GM19043 (cell line): ENCODE measurements around the gene JAML.
"Not testable (repeated sequence)": the region's sequence is repeated elsewhere in the genome, so short reads cannot be mapped to it uniquely, and the experiment has no call there.

Experiments
- ATAC-seq: cut with Tn5 transposase; IDR thresholded peaks from one replicate; pipeline ENCODE4 v1.9.1; 2021; ENCODE audit warnings: low read depth; ENCODE audit not compliant: unreplicated experiment

JAML gene

DNA sequence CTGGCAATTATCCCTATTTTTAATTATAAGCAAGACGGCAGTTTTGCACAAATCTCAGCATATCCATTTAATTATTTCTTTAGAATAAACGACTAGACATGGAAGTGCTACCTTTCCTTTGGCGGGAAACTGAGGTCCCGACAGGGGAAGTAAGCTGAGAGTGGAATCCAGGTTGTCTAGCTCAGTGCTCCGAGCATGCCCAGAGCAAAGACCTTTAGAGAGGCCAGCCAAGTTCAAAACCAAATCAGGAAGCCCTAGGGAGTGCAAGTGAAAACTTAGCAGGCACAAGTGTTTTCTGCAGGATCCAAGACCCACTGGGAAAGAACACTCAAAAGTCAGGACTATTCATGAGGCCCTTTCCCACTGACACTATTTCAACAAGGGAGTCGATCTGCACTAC, 25.7 kb downstream of the JAML start:
- no peak for ATAC-seq

DNA sequence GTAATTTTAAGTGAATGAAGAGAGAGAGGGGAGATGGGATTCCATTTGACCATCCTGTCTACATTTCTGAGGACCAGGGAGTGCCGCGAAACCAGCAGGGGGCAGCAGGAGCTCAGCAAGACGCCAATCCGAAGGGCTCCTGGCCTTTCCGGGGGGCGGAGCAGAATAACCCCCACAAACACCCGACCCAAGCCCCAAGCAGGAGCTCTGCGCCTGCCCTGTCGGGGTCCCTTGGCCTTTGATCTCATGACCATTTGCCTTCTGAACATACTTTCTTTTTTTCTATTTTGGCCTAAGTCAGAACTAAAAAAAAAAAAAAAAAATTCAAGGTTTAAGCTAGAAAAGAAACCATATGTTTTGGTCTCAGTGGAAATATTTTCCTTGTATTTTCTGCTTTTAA, 26.4 kb downstream of the JAML start:
- ATAC-seq = no peak

DNA sequence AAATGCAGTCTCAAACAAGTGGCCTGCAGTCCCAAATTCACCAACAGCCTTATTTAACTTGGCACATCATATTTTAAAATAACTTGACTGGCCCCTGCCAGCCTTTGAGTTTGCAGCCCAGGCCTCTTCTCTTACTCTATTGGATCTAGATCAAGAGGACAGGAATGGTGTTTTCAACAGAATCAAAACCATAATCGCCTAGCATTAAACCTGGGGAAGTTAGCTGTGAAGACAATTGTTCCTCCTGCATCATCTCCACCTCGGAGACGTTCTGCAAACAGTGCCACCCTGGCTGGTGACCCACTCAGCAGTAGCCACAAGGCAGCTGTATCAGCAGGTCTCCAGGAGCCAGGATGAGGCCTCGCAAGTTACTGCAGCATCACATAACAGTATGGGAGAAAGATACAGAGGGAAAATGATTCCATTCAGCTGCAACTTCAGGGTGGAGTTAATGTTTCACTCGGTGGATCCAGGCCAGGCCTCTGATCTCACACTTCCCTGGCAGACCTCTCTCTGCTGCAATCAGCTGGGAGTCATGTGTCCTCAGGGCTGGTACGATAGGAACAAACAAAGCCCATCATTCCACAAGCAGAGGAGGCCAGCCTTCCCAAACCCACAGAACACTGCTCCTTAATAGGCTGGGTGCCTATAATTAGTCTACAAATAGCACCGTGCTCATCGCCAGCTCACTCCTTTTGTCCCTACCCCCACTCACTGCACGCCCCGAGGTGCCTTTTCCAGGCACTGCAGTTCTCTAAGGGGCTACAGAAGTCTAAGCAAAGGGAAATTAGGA, 29.8 kb downstream of the JAML start:
- no peak for ATAC-seq

DNA sequence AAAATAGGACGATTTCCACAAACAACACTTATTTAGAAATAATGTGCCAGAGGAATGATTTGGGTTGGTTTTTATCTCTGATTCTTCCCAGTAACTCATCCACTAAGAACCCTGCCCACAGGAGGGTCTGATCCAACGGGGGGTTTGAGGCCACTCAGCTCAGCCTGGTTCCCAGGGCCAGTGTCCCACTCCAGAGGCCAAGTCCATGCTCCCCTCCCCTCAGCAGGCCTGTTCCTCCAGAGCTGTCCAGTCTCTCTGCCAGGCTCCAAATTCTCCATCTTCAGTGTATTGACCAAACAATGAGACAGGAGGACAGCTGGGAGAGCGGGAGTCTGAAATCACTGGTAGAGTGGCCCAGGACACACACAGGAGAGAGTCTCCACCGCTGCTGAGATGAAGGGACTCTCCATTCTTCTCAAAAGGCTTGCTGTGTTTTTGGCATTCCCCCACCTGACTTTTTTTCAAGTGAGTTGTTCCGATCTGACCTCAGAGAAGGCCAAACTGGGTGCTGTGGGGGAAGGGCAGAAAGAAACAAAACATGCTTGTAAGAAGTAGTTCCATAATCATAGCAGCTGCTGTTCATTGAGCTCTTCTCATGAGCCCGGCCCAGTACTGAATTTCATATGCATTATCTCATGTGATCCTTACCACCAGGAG, 30.8 kb downstream of the JAML start:
- ATAC-seq = no peak

DNA sequence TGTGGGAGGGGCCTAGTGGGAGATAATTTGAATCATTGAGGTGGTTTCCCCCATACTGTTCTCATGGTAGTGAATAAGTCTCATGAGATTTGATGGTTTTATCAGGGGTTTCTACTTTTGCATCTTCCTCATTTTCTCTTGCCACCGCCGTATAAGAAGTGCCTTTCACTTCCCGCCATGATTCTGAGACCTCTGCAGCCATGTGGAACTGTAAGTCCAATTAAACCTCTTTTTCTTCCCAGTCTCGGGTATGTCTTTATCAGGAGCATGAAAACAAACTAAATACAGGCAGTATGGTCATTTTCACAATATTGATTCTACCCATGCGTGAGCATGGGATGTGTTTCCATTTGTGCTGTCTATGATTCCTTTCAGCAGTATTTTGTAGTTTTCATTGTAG, 32.0 kb downstream of the JAML start:
- ATAC-seq = not testable (repeated sequence)

DNA sequence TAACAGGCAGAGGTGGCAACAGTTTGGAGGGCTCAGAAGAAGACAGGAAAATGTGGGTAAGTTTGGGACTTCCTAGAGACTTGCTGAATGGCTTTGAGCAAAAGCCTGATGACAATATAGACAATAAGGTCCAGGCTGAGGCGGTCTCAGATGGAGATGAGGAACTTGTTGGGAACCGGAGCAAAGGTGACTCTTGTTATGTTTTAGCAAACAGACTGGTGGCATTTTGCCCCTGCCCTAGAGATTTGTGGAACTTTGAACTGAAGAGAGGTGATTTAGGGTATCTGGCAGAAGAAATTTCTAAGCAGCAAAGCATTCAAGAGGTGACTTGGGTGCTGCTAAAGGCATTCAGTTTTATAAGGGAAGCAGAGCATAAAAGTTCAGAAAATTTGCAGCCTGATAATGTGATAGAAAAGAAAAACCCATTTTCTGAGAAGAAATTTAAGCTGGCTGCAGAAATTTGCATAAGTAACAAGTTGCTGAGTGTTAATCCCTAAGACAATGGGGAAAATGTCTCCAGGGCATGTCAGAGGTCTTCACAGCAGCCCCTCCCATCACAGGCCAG, 33.8 kb downstream of the JAML start:
- not testable (repeated sequence) for ATAC-seq

DNA sequence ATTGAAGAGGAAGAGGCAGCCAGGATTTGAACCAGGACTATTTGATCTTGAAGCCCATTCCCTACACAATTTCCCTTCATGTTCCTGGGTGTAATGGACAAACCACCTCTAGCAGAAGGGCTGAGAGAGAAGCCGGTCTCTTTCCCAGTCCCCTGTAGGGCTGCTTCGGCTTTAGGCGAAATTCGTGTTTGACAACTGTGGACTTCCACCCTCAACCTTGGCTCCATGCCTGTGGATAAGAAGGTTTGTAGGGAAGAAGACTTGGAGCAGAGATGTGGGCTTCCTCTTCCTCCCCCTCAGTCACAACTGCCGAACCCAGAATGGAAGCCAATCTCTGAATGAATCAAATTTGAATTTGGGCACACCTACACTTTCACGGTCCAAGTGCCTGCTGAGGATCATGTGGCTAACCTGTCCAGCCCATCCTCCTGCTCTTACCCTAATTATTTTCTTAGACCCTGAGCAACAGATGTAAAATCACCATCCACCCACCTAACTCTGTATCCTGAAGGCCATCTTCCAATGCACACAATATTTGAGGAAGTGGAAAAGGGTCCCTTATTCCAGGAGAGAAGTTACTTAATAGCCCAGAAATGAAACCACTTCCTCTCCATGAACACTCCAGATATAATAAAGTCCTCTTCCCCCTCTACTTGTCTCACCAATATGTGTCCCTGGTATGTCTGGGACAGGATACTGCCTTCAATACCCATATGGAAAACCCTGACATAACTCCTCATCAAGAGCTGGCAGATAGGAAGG, 38.3 kb downstream of the JAML start:
- ATAC-seq = no peak

DNA sequence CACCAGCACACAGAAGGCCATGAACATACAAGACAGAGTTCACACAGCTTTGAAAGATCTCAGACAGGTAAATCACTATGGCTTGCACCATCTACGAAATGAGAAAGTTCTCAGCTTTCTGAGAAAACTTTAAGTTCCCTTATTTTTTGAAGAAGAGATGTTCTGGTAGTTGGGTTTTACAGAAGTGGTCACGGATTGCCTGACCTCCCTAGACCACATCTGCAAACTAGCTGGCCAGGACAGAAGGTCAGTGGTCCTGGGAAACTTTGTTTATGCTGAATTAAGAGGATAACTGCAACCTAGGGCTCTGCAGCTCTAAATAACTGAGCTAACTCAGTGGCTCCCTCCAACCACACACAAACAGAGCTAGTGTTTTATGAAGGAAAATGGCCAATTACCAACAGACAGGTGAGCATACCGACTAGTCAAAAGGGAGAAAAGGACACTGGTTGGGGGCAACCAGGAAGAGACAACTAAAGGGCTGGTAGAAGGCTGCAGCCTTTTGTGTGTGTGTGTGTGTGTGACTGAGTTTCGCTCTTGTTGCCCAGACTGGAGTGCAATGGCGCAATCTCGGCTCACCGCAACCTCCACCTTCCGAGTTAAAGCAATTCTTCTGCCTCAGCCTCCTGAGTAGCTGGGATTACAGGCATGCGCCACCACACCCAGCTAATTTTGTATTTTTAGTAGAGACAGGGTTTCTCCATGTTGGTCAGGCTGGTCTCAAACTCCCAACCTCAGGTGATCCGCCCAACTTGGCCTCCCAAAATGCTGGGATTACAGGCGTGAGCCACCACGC, 39.8 kb downstream of the JAML start:
- no peak for ATAC-seq

DNA sequence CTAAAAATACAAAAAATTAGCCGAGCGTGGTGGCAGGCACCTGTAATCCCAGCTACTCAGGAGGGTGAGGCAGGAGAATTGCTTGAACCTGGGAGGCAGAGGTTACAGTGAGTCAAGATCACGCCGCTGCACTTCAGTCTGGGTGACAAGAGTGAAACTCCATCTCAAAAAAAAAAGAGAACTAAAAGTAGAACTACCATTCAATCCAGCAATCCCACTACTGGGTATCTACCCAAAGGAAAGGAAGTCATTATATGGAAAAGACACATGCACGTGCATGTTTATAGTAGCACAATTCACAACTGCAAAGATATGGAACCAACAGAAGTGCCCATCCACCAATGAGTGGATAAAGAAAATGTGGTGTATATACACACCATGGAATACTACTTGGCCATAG, 41.1 kb downstream of the JAML start:
- ATAC-seq = not testable (repeated sequence)

DNA sequence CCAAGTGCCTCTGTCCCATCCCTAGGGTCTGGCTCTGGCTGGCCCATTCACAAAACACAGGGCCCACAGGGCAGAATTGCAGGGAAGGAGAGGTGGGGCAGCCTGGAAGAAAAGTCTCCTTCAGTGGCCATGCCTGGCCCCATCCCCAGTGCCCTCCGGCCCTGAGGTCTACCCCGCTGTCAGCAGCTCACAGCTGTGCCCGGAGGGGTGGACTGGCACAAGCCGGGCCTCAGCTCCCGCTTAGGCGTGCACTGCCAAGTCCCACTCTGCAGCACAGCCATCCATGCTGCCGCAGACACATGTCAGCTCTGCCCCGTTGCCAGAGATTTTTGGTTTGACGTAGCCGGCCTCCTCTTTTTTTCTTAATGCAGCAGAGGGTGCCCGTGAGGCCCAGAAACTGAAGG, 44.5 kb downstream of the JAML start:
- ATAC-seq = no peak

DNA sequence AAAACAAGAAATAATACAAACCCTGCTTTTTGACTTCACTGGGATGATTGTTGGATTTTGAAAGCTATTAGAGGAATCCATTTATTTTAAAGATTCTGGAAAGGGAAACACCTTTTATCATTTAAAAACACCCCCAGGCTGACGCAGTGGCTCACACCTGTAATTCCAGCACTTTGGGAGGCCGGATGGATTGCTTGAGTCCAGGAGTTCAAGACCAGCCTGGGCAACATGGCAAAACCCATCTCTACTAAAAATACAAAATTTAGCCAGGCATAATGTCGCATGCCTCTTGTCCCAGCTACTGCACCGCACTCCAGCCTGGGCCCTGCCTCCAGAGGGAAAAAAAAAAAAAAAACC, 48.1 kb downstream of the JAML start:
- no peak for ATAC-seq

DNA sequence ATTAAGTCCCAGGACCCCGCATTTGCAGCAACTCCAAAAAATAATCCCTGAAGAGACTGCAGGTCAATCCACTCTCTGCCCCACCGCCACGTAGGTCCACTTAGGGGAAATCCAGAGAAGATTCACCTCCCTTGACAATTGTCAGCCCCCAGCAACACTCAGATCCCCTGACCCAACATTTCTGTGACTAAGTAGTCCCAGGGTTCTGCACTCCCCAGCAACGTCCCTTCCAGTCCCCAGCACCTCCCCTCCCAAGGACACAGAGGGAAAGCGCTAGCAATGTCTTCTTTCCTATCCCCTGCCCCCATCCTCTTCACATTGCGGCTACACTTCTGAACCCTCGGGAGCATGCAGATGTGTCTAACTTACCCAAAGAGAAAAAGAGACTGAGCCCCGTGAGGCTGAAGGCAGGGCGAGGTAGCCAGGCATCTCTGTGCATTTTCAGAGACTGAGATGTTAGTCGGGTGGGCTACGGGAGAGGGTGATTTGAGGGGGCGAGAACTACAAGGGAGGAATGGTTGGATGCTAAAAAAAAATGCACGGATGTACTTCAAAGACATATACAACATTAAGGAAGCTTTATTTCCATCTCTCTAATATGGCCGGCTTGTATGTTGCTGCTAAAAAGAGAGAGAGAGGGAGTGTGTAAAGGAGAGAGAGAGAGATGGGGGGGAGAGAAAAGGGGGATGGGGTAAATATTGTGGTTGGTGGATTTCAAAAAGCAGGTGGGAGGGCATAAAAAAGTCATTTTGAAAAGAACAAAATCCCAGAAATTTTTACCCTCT, 48.6 kb downstream of the JAML start, which contains the start of gene SCN2B:
TSS of gene SCN2B (minus strand) at position 647 of the 785 bp plus-strand sequence. CDS start at position 439, 208 bp downstream.
- ATAC-seq = no peak

DNA sequence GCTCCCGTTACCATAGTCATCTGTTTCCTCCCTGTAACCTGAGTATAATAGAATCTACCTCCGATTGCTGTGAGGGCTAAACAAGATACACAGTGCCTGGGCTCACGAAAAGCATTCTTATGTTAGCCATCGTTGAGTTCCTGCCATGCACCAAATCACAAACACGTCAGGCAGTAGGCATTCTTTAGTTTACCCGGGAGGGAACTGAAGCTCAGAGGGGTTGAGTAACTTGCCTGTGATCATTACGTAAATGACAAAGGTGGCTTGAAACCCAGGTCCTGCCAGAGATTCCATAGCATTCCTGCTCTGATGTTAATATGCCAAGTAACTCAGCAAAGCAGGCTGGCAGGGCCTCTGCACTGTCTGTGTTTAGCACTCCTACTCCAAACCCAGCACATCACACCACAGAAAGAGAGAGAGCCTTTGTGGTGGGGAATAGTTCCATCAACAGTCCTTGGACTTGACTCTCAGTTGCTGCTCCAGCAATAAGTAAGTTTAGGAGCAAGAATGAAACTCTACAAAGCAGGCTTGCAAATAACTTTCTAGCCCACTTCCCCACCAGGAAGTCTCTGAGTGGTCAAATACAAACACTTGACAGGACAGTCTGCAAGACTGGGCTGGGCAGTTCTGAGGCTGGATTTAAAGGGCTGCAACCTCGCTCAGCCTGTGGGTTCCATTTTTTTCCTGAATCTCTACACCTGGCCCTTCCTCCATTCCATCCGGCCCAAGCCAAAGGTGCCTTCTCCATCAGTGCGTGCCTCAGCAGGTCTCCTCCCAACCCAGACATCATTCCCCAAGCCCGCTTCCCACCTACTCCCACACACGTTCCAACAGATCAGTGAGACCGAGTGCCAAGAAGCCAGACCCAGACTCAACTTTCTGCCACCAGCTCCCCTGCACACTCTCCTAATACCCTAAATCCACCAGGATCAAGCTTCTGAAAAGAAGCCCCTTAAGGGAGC, 49.5 kb downstream of the JAML start:
- ATAC-seq = no peak

DNA sequence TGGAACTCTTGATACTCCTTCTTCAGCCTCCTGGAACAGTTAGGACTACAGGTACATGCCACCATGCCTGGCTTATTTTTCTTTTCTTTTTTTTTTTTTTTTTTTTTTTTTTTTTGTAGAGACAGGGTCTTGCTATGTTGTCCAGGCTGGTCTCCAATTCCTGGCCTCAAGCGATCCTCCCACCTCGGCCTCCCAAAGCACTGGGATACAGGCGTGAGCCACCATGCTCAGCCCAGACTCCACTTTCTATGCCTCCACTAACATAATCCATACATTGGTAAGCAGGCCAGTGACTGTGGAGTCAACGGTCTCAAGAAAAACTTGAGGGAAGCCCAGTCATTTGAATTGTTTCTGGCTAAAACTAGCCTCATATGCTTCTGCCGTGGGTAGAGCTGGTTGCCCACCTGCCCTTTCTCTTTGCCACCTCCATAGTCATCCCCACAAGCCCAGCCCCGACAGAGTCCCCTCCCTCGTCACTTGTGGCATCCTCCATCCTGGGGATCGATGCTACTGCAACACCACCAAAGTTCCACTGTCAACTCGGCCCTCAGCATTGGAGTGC, 50.7 kb downstream of the JAML start:
- no peak for ATAC-seq

DNA sequence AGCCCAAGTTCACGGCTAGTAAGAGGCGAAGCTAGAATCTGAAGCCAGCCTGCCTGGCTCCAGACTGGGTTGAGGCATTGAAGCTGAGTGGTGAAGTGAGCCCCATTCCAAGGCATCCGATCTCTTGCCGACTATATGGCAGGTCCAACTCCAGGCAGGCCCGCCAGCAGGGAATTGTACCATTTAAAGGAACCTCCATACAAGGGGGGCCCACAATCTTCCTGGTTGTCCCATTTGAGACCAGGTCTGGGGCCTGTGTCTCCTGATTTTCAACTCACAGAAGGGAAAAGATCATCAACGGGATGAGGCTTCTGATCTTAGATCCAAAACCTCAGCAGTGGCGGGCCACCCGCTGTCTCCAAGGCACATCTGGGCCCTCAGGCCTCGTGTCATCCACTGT, 52.5 kb downstream of the JAML start:
- no peak for ATAC-seq

DNA sequence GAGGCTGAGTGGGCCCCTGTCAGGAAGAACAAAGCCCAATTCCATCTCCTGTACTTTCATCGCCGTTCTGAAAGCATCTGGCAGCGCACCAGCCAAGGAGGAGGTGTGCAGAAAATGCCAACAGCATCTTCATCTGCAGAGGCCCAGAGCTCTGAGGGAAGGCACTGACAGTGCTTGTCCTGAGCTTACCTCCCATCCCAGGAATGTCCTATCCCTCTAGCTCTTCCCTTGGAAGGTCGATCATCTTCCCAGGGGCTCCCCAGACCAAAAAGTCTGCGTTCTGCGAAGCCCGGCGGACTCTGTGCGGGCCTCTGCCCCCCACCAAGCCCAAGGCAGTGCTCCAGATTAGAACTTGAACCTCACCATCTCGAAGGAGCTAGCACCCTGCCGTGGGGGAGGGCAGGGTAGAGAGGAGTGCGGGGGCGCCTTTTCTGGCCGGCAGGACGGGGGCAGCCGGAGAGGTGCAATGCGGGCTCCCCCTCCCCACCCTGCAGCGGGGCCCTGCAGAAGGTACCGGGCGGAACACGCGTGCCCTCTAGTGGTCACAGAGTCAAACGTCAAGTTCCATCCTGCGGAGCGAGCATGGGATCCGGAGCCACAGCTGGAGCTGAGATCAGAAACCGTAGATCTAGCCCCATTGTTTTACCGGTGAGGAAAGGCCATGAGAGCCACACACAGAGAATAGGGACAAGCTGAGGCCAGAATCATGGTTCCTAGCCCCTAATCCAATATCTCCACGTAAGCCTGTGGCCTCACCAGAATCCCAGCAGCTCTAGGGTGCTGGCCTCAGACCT, 53.3 kb downstream of the JAML start:
- no peak for ATAC-seq

DNA sequence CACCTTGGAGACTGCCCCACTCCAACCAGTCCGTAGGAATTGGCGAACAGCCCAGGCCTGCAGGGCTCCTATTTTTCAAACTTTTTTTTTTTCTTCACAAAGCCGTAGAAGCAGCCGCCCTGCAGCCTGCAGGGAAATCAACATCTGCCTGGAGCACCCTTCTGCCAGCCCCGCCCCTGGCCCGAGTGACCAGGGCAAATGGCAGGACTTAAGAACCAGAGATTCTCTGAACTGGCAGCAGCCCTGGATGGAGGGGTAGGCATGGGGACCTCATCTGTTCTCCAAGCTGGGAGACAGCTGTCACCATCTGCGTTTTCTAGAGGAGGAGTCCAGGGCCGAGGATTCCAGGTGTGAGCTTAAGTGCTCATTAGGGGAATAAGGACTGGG, 53.9 kb downstream of the JAML start:
- ATAC-seq = no peak
